Stimulated activated CD8-positive, alpha-beta memory T cell treated with anti-CD3 and anti-CD28 coated beads, Interleukin-7, amount 100 ng/mL, for 48 hours (primary cell): ENCODE measurements around the gene ZNF574.

Source experiments
- DNase-seq, 2 donors: peaks; one replicate each; pipeline ENCODE4 v3.0.0-alpha.2; 2020; ENCODE audit warnings: low read depth in 1 of 2; ENCODE audit errors: extremely low read depth in 1 of 2

ZNF574 gene

GRCh38 chr19:42078538-42079275 lies 2.7 kb downstream of the ZNF574 start:
- DNase-seq, result no peak

- no peak for DNase-seq
Observed at GRCh38 chr19:42079276-42079669, 3.3 kb downstream of the ZNF574 start.

GRCh38 chr19:42079886-42080763 lies 4.2 kb downstream of the ZNF574 start:
- no peak for DNase-seq

- no peak for DNase-seq
Observed at GRCh38 chr19:42080764-42081375, 4.9 kb downstream of the ZNF574 start.

GRCh38 chr19:42081584-42082203 lies 5.7 kb downstream of the ZNF574 start:
- DNase-seq, result no peak

GRCh38 chr19:42083537-42083936 lies 7.6 kb downstream of the ZNF574 start:
- DNase-seq, result no peak

GRCh38 chr19:42086188-42086736 lies 10.3 kb downstream of the ZNF574 start:
- DNase-seq, result no peak

GRCh38 chr19:42086770-42087550 lies 11.0 kb downstream of the ZNF574 start:
- DNase-seq, result no peak

- DNase-seq, result no peak
Observed at GRCh38 chr19:42088471-42089190, 12.7 kb downstream of the ZNF574 start.

- no peak for DNase-seq
Observed at GRCh38 chr19:42089191-42089750, 13.3 kb downstream of the ZNF574 start.

- no peak for DNase-seq
Observed at GRCh38 chr19:42089772-42090171, 13.8 kb downstream of the ZNF574 start.

- no peak for DNase-seq
Observed at GRCh38 chr19:42090672-42091071, 14.7 kb downstream of the ZNF574 start.

- no peak for DNase-seq
Observed at GRCh38 chr19:42091300-42091699, 15.3 kb downstream of the ZNF574 start.

GRCh38 chr19:42091742-42092141 lies 15.8 kb downstream of the ZNF574 start:
- no peak for DNase-seq

- DNase-seq, result no peak
Observed at GRCh38 chr19:42092350-42092749, 16.4 kb downstream of the ZNF574 start.

GRCh38 chr19:42093505-42093904 lies 17.5 kb downstream of the ZNF574 start:
- DNase-seq, result no peak

- no peak for DNase-seq
Observed at GRCh38 chr19:42093926-42094325, 18.0 kb downstream of the ZNF574 start.

GRCh38 chr19:42095142-42095813 lies 19.3 kb downstream of the ZNF574 start:
- DNase-seq, result no peak

- DNase-seq, result no peak
Observed at GRCh38 chr19:42095814-42096230, 19.9 kb downstream of the ZNF574 start.
